Measurements from ENCODE around the gene ADK.
"Not testable (repeated sequence)": the region's sequence is repeated elsewhere in the genome, so short reads cannot be mapped to it uniquely, and the experiment has no call there.

Gene ADK

GRCh38 chr10:74306227-74306982 is 155.4 kb downstream of the ADK start:
- no peak for DNase-seq

- DNase-seq, result no peak
Observed at GRCh38 chr10:74307061-74307651, 156.1 kb downstream of the ADK start.

- DNase-seq, result no peak
Observed at GRCh38 chr10:74310652-74311257, 159.7 kb downstream of the ADK start.

- DNase-seq, result peak; percentile 3
Observed at GRCh38 chr10:74314166-74314565, 163.1 kb downstream of the ADK start.

GRCh38 chr10:74320026-74320425 is 169.0 kb downstream of the ADK start:
- DNase-seq, result no peak

GRCh38 chr10:74320717-74321116 is 169.7 kb downstream of the ADK start:
- DNase-seq, result no peak

GRCh38 chr10:74322141-74322540 is 171.1 kb downstream of the ADK start:
- DNase-seq, result no peak

- no peak for DNase-seq
Observed at GRCh38 chr10:74322565-74322964, 171.5 kb downstream of the ADK start.

- peak; percentile 3 for DNase-seq
Observed at GRCh38 chr10:74328388-74328787, 177.4 kb downstream of the ADK start.

GRCh38 chr10:74329873-74330272 is 178.9 kb downstream of the ADK start:
- DNase-seq, result no peak

GRCh38 chr10:74330646-74331045 is 179.6 kb downstream of the ADK start:
- no peak for DNase-seq

GRCh38 chr10:74332398-74332797 is 181.4 kb downstream of the ADK start:
- DNase-seq, result no peak

GRCh38 chr10:74333174-74333573 is 182.2 kb downstream of the ADK start:
- DNase-seq, result no peak

- DNase-seq, result no peak
Observed at GRCh38 chr10:74334221-74334620, 183.2 kb downstream of the ADK start.

GRCh38 chr10:74335501-74335900 is 184.5 kb downstream of the ADK start:
- DNase-seq, result no peak

GRCh38 chr10:74337330-74338016 is 186.5 kb downstream of the ADK start:
- DNase-seq, result no peak

GRCh38 chr10:74342991-74343390 is 192.0 kb downstream of the ADK start:
- no peak for DNase-seq

GRCh38 chr10:74343804-74344203 is 192.8 kb downstream of the ADK start:
- no peak for DNase-seq

GRCh38 chr10:74344306-74344705 is 193.3 kb downstream of the ADK start:
- DNase-seq, result no peak

- DNase-seq, result no peak
Observed at GRCh38 chr10:74347522-74347921, 196.5 kb downstream of the ADK start.

- DNase-seq, result not testable (repeated sequence)
Observed at GRCh38 chr10:74353021-74353420, 202.0 kb downstream of the ADK start.

- no peak for DNase-seq
Observed at GRCh38 chr10:74361678-74362077, 210.7 kb downstream of the ADK start.

GRCh38 chr10:74363727-74364126 is 212.7 kb downstream of the ADK start:
- DNase-seq, result no peak

- DNase-seq, result no peak
Observed at GRCh38 chr10:74365109-74365508, 214.1 kb downstream of the ADK start.
